SK-N-SH (cell line): ENCODE data around the gene IL18. TPM values are rescaled to one million over a fixed set of nuclear protein-coding genes. Genes with fewer than 3 reads are reported as not detected.

Experiments
- CTCF ChIA-PET: fragments of 300-600, 350-600 bp; formaldehyde crosslinking; extraction: SDS; loops from one replicate; lab custom pipeline; 2021; lab: Yijun Ruan, JAX
- POLR2A ChIA-PET: fragments of 350-600 bp; sonication (Branson Sonifier 250); formaldehyde crosslinking; extraction: SDS; loops from one replicate; lab custom pipeline; 2020; ENCODE audit warnings: antibody characterized with exemption, inconsistent platforms; lab: Yijun Ruan, JAX
- DNase-seq: peaks from one replicate; pipeline ENCODE4 v3.0.0; 2012
- H2AFZ ChIP-seq: fragments of 200-600 bp; sonication (generic); 2 replicates; pipeline ENCODE4 v1.8.1; 2016; ENCODE audit warnings: antibody characterized with exemption, mild to moderate bottlenecking, low read depth
- H3F3A ChIP-seq: fragments of 200-600 bp; sonication (generic); replicated peaks from 2 replicates; pipeline ENCODE3; 2016; ENCODE audit warnings: antibody characterized with exemption, mild to moderate bottlenecking; ENCODE audit not compliant: insufficient read depth
- H3K27ac ChIP-seq, 2 experiments: fragments of 200-500 bp in 1 of 2; fragments of 200-600 bp in 1 of 2; sonication (Bioruptor generic) in 1 of 2; sonication (generic), shearing (Covaris generic) in 1 of 2; 2 replicates each; pipeline versions ENCODE4 v1.5.1 to v1.6.1; 2014 to 2016; ENCODE audit warnings: low read depth in 2 of 2, inconsistent platforms in 1 of 2, low read length in 1 of 2, mild to moderate bottlenecking in 1 of 2, mixed read lengths in 1 of 2
- H3K27me3 ChIP-seq: fragments of 200-600 bp; sonication (generic), shearing (Covaris generic); 2 replicates; pipeline ENCODE4 v1.6.1; 2016; ENCODE audit warnings: mixed run types; ENCODE audit not compliant: insufficient read depth
- H3K36me3 ChIP-seq, 2 experiments: fragments of 200-500 bp in 1 of 2; fragments of 200-600 bp in 1 of 2; sonication (Bioruptor generic) in 1 of 2; sonication (generic) in 1 of 2; replicated peaks in 1 of 2; 2 replicates each; pipeline versions ENCODE3 to v1.5.1; 2014 to 2016; ENCODE audit warnings: low read length in 1 of 2, mild to moderate bottlenecking in 1 of 2; ENCODE audit not compliant: insufficient read depth in 2 of 2, control insufficient read depth in 1 of 2
- H3K4me1 ChIP-seq, 2 experiments: fragments of 200-500 bp in 1 of 2; fragments of 200-600 bp in 1 of 2; sonication (Bioruptor generic) in 1 of 2; sonication (generic), shearing (Covaris generic) in 1 of 2; 2 replicates each; pipeline versions ENCODE4 v1.5.1 to v1.6.1; 2014 to 2016; ENCODE audit warnings: low read depth in 1 of 2, low read length in 1 of 2, mixed run types in 1 of 2; ENCODE audit not compliant: insufficient read depth in 2 of 2, control insufficient read depth in 1 of 2
- H3K4me2 ChIP-seq: fragments of 200-600 bp; sonication (generic), shearing (Covaris generic); 2 replicates; pipeline ENCODE4 v1.6.1; 2017; ENCODE audit warnings: mixed run types
- H3K4me3 ChIP-seq, 2 experiments: fragments of 200-500 bp in 1 of 2; fragments of 200-600 bp in 1 of 2; sonication (Bioruptor generic) in 1 of 2; sonication (generic), shearing (Covaris generic) in 1 of 2; 2 replicates each; pipeline versions ENCODE4 v1.5.1 to v1.8.1; 2014 to 2016; ENCODE audit warnings: low read depth in 2 of 2, inconsistent platforms in 1 of 2, low read length in 1 of 2, mild to moderate bottlenecking in 1 of 2, mixed read lengths in 1 of 2, moderate library complexity in 1 of 2
- H3K79me2 ChIP-seq: fragments of 200-600 bp; sonication (generic); 2 replicates; pipeline ENCODE4 v1.8.1; 2017; ENCODE audit warnings: mild to moderate bottlenecking; ENCODE audit not compliant: insufficient read depth
- H3K9ac ChIP-seq: fragments of 200-600 bp; sonication (generic); 2 replicates; pipeline ENCODE4 v1.6.1; 2017; ENCODE audit warnings: mixed run types
- H3K9me2 ChIP-seq: fragments of 200-600 bp; sonication (generic); 2 replicates; pipeline ENCODE4 v1.6.1; 2017; ENCODE audit warnings: mixed run types
- H3K9me3 ChIP-seq: fragments of 200-600 bp; sonication (generic); 2 replicates; pipeline ENCODE4 v1.6.1; 2017; ENCODE audit warnings: mixed run types, mild to moderate bottlenecking, moderate library complexity
- H4K20me1 ChIP-seq: fragments of 200-600 bp; sonication (generic); 2 replicates; pipeline ENCODE4 v1.6.1; 2017; ENCODE audit warnings: mild to moderate bottlenecking, mixed run types; ENCODE audit not compliant: insufficient read depth
- ELF1 ChIP-seq: IDR thresholded peaks from 2 replicates; pipeline ENCODE4 v1.4.0; 2012
- EP300 ChIP-seq, 2 experiments: IDR thresholded peaks; 2 replicates each; pipeline versions ENCODE4 v1.4.0 to v1.6.1; 2012; ENCODE audit warnings: borderline replicate concordance in 1 of 2, low read depth in 1 of 2, low read length in 1 of 2
- EZH2phosphoT487 ChIP-seq: fragments of 200-600 bp; sonication (generic); IDR thresholded peaks from 2 replicates; pipeline ENCODE4 v1.6.1; 2017; ENCODE audit warnings: low read depth, mixed run types, mild to moderate bottlenecking, antibody characterized with exemption, moderate library complexity, borderline replicate concordance
- FOSL2 ChIP-seq: IDR thresholded peaks from 2 replicates; pipeline ENCODE4 v1.4.0; 2012; ENCODE audit warnings: low read depth, mild to moderate bottlenecking, moderate library complexity, borderline replicate concordance
- MEF2A ChIP-seq: IDR thresholded peaks from 2 replicates; pipeline ENCODE4 v1.4.0; 2012; ENCODE audit warnings: low read depth, borderline replicate concordance
- NRF1 ChIP-seq: IDR thresholded peaks from 2 replicates; pipeline ENCODE4 v1.6.1; 2012; ENCODE audit warnings: low read depth, mild to moderate bottlenecking, low read length
- POLR2AphosphoS5 ChIP-seq: IDR thresholded peaks from 2 replicates; pipeline ENCODE4 v1.6.1; 2012; ENCODE audit warnings: low read depth, low read length
- RAD21 ChIP-seq: IDR thresholded peaks from 2 replicates; pipeline ENCODE4 v1.6.1; 2012; ENCODE audit warnings: mild to moderate bottlenecking, low read length
- RFX5 ChIP-seq: IDR thresholded peaks from 2 replicates; pipeline ENCODE4 v1.6.1; 2012; ENCODE audit warnings: mild to moderate bottlenecking, improper control_type of control experiment, low read length
- SIN3A ChIP-seq: IDR thresholded peaks from 2 replicates; pipeline ENCODE4 v1.6.1; 2012; ENCODE audit warnings: low read depth, mild to moderate bottlenecking, low read length, moderate library complexity, borderline replicate concordance
- SMC3 ChIP-seq: IDR thresholded peaks from 2 replicates; pipeline ENCODE4 v1.6.1; 2012; ENCODE audit warnings: low read depth, low read length, improper control_type of control experiment
- TCF12 ChIP-seq: IDR thresholded peaks from 2 replicates; pipeline ENCODE4 v1.4.0; 2012
- TEAD4 ChIP-seq: IDR thresholded peaks from 2 replicates; pipeline ENCODE4 v1.4.0; 2012; ENCODE audit warnings: mild to moderate bottlenecking, borderline replicate concordance; ENCODE audit not compliant: insufficient read depth
- USF1 ChIP-seq: IDR thresholded peaks from 2 replicates; pipeline ENCODE4 v1.4.0; 2012; ENCODE audit warnings: low read depth, borderline replicate concordance
- YY1 ChIP-seq: IDR thresholded peaks from 2 replicates; pipeline ENCODE4 v1.4.0; 2012; ENCODE audit warnings: low read depth, mild to moderate bottlenecking
- WGBS: methylation state at CpG from one replicate; pipeline ENCODE4 v1.1.6; 2017; ENCODE audit warnings: low lambda C conversion rate; 5-methylcytosine and 5-hydroxymethylcytosine counted together
- polyA plus RNA-seq, 3 experiments: library from polyadenylated mRNA; depleted of rRNA; stranded (reverse); fragments of >200 nt; gene quantifications; 2 replicates each; pipeline ENCODE4 v1.2.3, GENCODE V29; 2012
- TF ChIP-seq, protein P1 (sequence below): fragments of 150-350 bp; IDR thresholded peaks from 2 replicates; pipeline ENCODE4 v1.6.1; 2017; ENCODE audit warnings: antibody characterized with exemption, low read length, low read depth, borderline replicate concordance
- TF ChIP-seq, protein P2 (sequence below): fragments of 200-600 bp; sonication (generic); IDR thresholded peaks from 2 replicates; pipeline ENCODE4 v1.6.1; 2017; ENCODE audit warnings: antibody characterized with exemption, mild to moderate bottlenecking, moderate library complexity

The IL18 gene
- polyA plus RNA-seq, 1 of the 3 experiments (the other 2 are of a cell fraction), result 0.28 TPM

DNA sequence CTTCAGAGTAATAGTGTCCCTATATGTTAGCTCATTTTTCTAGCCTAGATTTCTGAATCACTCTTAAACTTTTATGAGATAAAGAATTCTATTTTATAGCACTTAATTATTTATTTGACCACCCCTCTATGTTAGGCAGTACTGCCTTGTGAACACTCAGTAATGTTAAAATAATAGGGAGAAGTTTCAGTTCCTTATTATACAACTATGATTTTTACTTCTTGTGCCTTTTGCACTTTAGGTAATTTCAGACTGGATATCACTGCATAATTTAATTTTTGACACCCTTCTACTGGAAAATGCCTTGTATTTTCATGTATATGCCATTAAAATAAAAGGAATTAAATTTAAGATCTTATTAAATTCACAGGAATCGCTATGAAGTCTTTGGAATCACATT, 14.5 kb upstream of the IL18 start:
- Histone ChIP-seq H3K4me3 (no peak overlapping the region), H3K9ac (no peak overlapping the region), H3K79me2 (no peaks in the 10 kb centered on the region), H4K20me1 (no peaks in the 10 kb centered on the region), H3K4me1 (peaks cover 4 to 6% of the 10 kb centered on the region in 2 experiments; a peak in 2 of 4 replicates), H3K9me3 (no peaks in the 10 kb centered on the region), H2AFZ (no peak overlapping the region), H3K27me3 (no peaks in the 10 kb centered on the region), H3K9me2 (no peaks in the 10 kb centered on the region), H3K4me2 (no peak overlapping the region), H3F3A (no peaks in the 10 kb centered on the region), H3K36me3 (no peaks in the 10 kb centered on the region), H3K27ac (no peak overlapping the region)
- DNase-seq, result no peak
- WGBS, result 76% methylated on average over 1 of the region's 1 CpG
- TF ChIP-seq RAD21 (no peak), RFX5 (no peak), EZH2phosphoT487 (no peak)
- ChIA-PET CTCF (interaction anchor here (1.0 to 3.6 kb wide), 2 partner anchors 49 to 66 kb away, joined by 3 to 30 read pairs; no protein-coding TSS in a partner anchor), POLR2A (no interaction called here)

GRCh38 chr11:112177589-112177988, 13.7 kb upstream of the IL18 start:
- no peaks in the 10 kb centered on the region for H3K9me2 ChIP-seq
- no peaks in the 10 kb centered on the region for H3K9me3 ChIP-seq
- H3K79me2 ChIP-seq, result no peaks in the 10 kb centered on the region
- POLR2A ChIA-PET, result no interaction called here
- TF ChIP-seq, protein P1, sequence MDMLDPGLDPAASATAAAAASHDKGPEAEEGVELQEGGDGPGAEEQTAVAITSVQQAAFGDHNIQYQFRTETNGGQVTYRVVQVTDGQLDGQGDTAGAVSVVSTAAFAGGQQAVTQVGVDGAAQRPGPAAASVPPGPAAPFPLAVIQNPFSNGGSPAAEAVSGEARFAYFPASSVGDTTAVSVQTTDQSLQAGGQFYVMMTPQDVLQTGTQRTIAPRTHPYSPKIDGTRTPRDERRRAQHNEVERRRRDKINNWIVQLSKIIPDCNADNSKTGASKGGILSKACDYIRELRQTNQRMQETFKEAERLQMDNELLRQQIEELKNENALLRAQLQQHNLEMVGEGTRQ, result no peak
- TF ChIP-seq POLR2AphosphoS5 (no peak), FOSL2 (no peak), TEAD4 (no peak), SIN3A (no peak), TCF12 (no peak), YY1 (no peak), MEF2A (no peak), EP300 (IDR thresholded peaks at IDR 0.05; ENCODE audit: borderline replicate concordance in 1 of 2, low read depth in 1 of 2, low read length in 1 of 2) (no peak), RFX5 (no peak), RAD21 (no peak), SMC3 (no peak), USF1 (no peak), EZH2phosphoT487 (no peak), ELF1 (no peak), NRF1 (no peak)
- TF ChIP-seq, protein P2, sequence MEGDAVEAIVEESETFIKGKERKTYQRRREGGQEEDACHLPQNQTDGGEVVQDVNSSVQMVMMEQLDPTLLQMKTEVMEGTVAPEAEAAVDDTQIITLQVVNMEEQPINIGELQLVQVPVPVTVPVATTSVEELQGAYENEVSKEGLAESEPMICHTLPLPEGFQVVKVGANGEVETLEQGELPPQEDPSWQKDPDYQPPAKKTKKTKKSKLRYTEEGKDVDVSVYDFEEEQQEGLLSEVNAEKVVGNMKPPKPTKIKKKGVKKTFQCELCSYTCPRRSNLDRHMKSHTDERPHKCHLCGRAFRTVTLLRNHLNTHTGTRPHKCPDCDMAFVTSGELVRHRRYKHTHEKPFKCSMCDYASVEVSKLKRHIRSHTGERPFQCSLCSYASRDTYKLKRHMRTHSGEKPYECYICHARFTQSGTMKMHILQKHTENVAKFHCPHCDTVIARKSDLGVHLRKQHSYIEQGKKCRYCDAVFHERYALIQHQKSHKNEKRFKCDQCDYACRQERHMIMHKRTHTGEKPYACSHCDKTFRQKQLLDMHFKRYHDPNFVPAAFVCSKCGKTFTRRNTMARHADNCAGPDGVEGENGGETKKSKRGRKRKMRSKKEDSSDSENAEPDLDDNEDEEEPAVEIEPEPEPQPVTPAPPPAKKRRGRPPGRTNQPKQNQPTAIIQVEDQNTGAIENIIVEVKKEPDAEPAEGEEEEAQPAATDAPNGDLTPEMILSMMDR, result no peak
- TF ChIP-seq, all 33 proteins: peak for 0
- Histone ChIP-seq H3K27me3 (no peaks in the 10 kb centered on the region), H2AFZ (no peak overlapping the region), H4K20me1 (no peaks in the 10 kb centered on the region), H3K4me2 (no peak overlapping the region), H3K4me3 (no peak overlapping the region), H3K36me3 (no peaks in the 10 kb centered on the region), H3F3A (no peaks in the 10 kb centered on the region), H3K4me1 (peaks cover 6 to 10% of the 10 kb centered on the region in 2 experiments; a peak in 3 of 4 replicates), H3K27ac (no peak overlapping the region), H3K9ac (no peak overlapping the region)
- CTCF ChIA-PET, result interaction anchor here (1.0 to 3.6 kb wide), 2 partner anchors 50 to 65 kb away, joined by 3 to 30 read pairs; no protein-coding TSS in a partner anchor
- 90% methylated on average over 4 of the region's 4 CpGs for WGBS
- DNase-seq, result no peak
